Stimulated activated CD8-positive, alpha-beta memory T cell treated with anti-CD3 and anti-CD28 coated beads, Interleukin-4, amount 100 ng/mL, for 24 hours (primary cell): ENCODE measurements around the gene DRD1.
"Not testable (repeated sequence)": the region's sequence is repeated elsewhere in the genome, so short reads cannot be mapped to it uniquely, and the experiment has no call there.

ENCODE experiments used
- DNase-seq: peaks from one replicate; pipeline ENCODE4 v3.0.0-alpha.2; 2020; ENCODE audit warnings: low read depth

Gene DRD1

GRCh38 chr5:175424594-175424993 lies 19.4 kb downstream of the DRD1 start:
- DNase-seq = not testable (repeated sequence)

GRCh38 chr5:175422058-175422457 lies 21.9 kb downstream of the DRD1 start:
- DNase-seq = no peak

DNA sequence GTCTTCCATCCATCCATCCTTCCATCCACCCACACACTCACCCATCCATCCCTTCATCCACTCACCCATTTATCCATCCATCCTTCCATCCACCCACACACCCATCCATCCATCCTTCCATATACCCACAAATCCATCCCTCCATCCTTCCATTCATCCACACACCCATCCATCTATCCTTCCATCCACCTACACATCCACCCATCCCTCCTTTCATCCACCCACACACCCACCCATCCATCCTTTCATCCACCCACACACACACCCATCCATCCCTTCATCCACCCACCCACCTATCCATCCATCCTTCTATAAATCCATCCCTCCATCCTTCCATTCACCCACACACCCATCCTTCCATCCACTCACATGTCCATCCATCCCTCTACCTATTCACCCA lies 23.6 kb downstream of the DRD1 start:
- DNase-seq = no peak

- DNase-seq = no peak
Observed at GRCh38 chr5:175418251-175418650, 25.7 kb downstream of the DRD1 start.

DNA sequence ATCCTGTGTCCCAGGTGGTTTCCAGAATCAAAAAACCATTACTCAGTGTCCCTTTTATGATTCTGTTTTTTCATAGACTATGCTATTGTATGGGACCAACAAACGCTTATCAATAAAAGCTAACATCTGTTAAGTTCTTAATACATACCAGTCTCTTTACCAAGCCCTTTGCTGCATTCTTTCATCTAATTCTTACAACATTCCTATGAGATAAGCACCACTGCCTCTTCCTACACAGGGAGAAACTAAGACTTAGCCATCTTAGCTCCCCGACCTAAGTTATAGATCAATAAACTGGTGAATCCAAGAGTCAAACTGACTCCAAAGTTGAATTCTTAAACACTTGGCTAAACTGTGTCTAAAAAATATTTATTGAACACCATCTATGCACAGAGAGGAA lies 26.6 kb downstream of the DRD1 start:
- no peak for DNase-seq

DNA sequence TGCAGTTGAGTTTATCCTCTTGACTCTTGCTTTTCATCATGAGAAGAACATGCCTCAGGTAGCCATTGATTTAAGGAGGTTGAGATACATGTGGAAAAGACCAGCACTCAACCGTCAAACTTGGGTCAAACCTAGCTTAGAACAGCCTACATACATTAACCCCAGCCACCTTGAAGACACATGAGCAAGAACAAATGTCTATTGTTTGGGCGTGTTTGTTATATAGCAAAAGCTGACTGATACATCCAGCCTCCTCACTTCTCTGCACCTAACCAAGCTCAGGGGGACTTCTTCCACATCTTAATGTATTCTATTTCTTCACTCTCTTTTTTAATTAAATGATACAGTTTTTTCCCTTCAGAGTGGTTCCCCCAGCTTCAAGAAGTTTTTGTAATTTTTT lies 28.7 kb downstream of the DRD1 start:
- DNase-seq = no peak

DNA sequence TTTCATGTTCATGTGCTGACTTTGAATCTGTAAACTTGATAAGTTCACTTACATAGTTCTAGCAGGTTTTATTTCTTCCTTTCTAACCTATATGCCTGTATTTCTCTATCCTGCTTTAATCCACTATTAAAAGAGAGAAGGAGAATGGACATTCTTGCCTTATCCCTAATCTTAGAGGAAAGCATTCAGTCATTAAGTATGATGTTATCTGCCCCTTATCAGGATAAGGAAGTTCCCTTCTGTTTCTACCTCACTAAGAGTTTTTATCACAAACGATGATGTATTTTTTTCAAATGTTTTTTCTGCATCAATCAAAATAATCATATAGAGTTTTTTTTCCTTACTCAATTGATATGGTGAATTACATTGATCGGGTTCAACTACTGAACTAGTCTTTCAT lies 33.1 kb downstream of the DRD1 start:
- DNase-seq = no peak

GRCh38 chr5:175406300-175406699 lies 37.7 kb downstream of the DRD1 start:
- no peak for DNase-seq

GRCh38 chr5:175397590-175398297 lies 46.2 kb downstream of the DRD1 start:
- not testable (repeated sequence) for DNase-seq

- DNase-seq = not testable (repeated sequence)
Observed at GRCh38 chr5:175395430-175395829, 48.6 kb downstream of the DRD1 start.

- no peak for DNase-seq
Observed at GRCh38 chr5:175394601-175395000, 49.4 kb downstream of the DRD1 start.

GRCh38 chr5:175393897-175394296 lies 50.1 kb downstream of the DRD1 start:
- DNase-seq = no peak

- no peak for DNase-seq
Observed at GRCh38 chr5:175392236-175392635, 51.7 kb downstream of the DRD1 start.

GRCh38 chr5:175390352-175391083 lies 53.5 kb downstream of the DRD1 start:
- DNase-seq = no peak
